HG03342 (cell line): Measurements from ENCODE around the gene MS4A4A.
"Not testable (repeated sequence)": the region's sequence is repeated elsewhere in the genome, so short reads cannot be mapped to it uniquely, and the experiment has no call there.

Experiments
- ATAC-seq: cut with Tn5 transposase; IDR thresholded peaks from one replicate; pipeline ENCODE4 v1.9.1; 2021; ENCODE audit warnings: mild to moderate bottlenecking, moderate library complexity; ENCODE audit not compliant: unreplicated experiment

The MS4A4A gene

GRCh38 chr11:60301178-60301577 is 20.7 kb downstream of the MS4A4A start:
- no peak for ATAC-seq

GRCh38 chr11:60301884-60302283 is 21.4 kb downstream of the MS4A4A start:
- ATAC-seq = not testable (repeated sequence)

GRCh38 chr11:60303661-60304060 is 23.2 kb downstream of the MS4A4A start:
- ATAC-seq = no peak

GRCh38 chr11:60305906-60306619 is 25.6 kb downstream of the MS4A4A start:
- ATAC-seq = no peak

- no peak for ATAC-seq
Observed at GRCh38 chr11:60307507-60308195, 27.2 kb downstream of the MS4A4A start.

- peak; percentile 73 for ATAC-seq
Observed at GRCh38 chr11:60310407-60310998, 30.0 kb downstream of the MS4A4A start.

- no peak for ATAC-seq
Observed at GRCh38 chr11:60314635-60315321, 34.3 kb downstream of the MS4A4A start.

GRCh38 chr11:60315871-60316270 is 35.4 kb downstream of the MS4A4A start:
- no peak for ATAC-seq

- ATAC-seq = no peak
Observed at GRCh38 chr11:60316317-60316716, 35.9 kb downstream of the MS4A4A start.

- ATAC-seq = no peak
Observed at GRCh38 chr11:60318726-60319125, 38.3 kb downstream of the MS4A4A start.

- ATAC-seq = no peak
Observed at GRCh38 chr11:60321051-60321450, 40.6 kb downstream of the MS4A4A start.

- ATAC-seq = no peak
Observed at GRCh38 chr11:60326955-60327354, 46.5 kb downstream of the MS4A4A start, which contains the start of gene MS4A6E. TSS of gene MS4A6E (plus strand) at chr11:60327255. CDS start at chr11:60334896, 7,641 bp downstream.

- ATAC-seq = no peak
Observed at GRCh38 chr11:60328460-60328859, 48.0 kb downstream of the MS4A4A start.

GRCh38 chr11:60332846-60333245 is 52.4 kb downstream of the MS4A4A start:
- no peak for ATAC-seq

GRCh38 chr11:60334005-60334620 is 53.6 kb downstream of the MS4A4A start:
- peak; percentile 61 for ATAC-seq

- ATAC-seq = no peak
Observed at GRCh38 chr11:60336767-60337391, 56.4 kb downstream of the MS4A4A start.

GRCh38 chr11:60338053-60338452 is 57.6 kb downstream of the MS4A4A start:
- no peak for ATAC-seq

GRCh38 chr11:60339356-60339755 is 58.9 kb downstream of the MS4A4A start:
- ATAC-seq = no peak

- no peak for ATAC-seq
Observed at GRCh38 chr11:60343094-60343704, 62.7 kb downstream of the MS4A4A start.

GRCh38 chr11:60344146-60344545 is 63.7 kb downstream of the MS4A4A start:
- no peak for ATAC-seq
